ENCODE data around the gene SLC45A2.
"Not testable (repeated sequence)": the region's sequence is repeated elsewhere in the genome, so short reads cannot be mapped to it uniquely, and the experiment has no call there.

SLC45A2 gene

GRCh38 chr5:33984671-33985124 is at the start of gene SLC45A2:
Gene SLC45A2, minus strand, starts transcription at chr5:33984693. Its CDS starts 110 bp downstream, at chr5:33984583.
- no peak for DNase-seq

GRCh38 chr5:34031966-34032365 is 47.5 kb upstream of the SLC45A2 start:
- DNase-seq: no peak

GRCh38 chr5:34031117-34031516 is 46.6 kb upstream of the SLC45A2 start:
- DNase-seq: no peak

GRCh38 chr5:34030585-34030984 is 46.1 kb upstream of the SLC45A2 start:
- DNase-seq: not testable (repeated sequence)

GRCh38 chr5:34030048-34030447 is 45.6 kb upstream of the SLC45A2 start:
- DNase-seq: no peak

- DNase-seq: no peak
These were observed 43.9 kb upstream of the SLC45A2 start for GRCh38 chr5:34028349-34028748.

- no peak for DNase-seq
These were observed 41.7 kb upstream of the SLC45A2 start for GRCh38 chr5:34026089-34026761.

- no peak for DNase-seq
These were observed 37.7 kb upstream of the SLC45A2 start for GRCh38 chr5:34022121-34022705.

GRCh38 chr5:34021334-34021733 is 36.8 kb upstream of the SLC45A2 start:
- DNase-seq: no peak

- no peak for DNase-seq
These were observed 36.2 kb upstream of the SLC45A2 start for GRCh38 chr5:34020726-34021125.

GRCh38 chr5:34017254-34017653 is 32.8 kb upstream of the SLC45A2 start:
- DNase-seq: no peak

- DNase-seq: no peak
These were observed 32.3 kb upstream of the SLC45A2 start for GRCh38 chr5:34016750-34017149.

GRCh38 chr5:34016222-34016621 is 31.7 kb upstream of the SLC45A2 start:
- no peak for DNase-seq

GRCh38 chr5:34015120-34015822 is 30.8 kb upstream of the SLC45A2 start:
- no peak for DNase-seq

GRCh38 chr5:34014626-34015025 is 30.1 kb upstream of the SLC45A2 start:
- DNase-seq: no peak

GRCh38 chr5:34013547-34013946 is 29.1 kb upstream of the SLC45A2 start:
- DNase-seq: no peak

- no peak for DNase-seq
These were observed 28.3 kb upstream of the SLC45A2 start for GRCh38 chr5:34012791-34013190.

GRCh38 chr5:34011536-34011935 is 27.0 kb upstream of the SLC45A2 start:
- no peak for DNase-seq

- DNase-seq: not testable (repeated sequence)
These were observed 25.7 kb upstream of the SLC45A2 start for GRCh38 chr5:34010146-34010545.

GRCh38 chr5:34009610-34010009 is 25.1 kb upstream of the SLC45A2 start:
- no peak for DNase-seq

- DNase-seq: peak; percentile 49
These were observed 24.3 kb upstream of the SLC45A2 start for GRCh38 chr5:34008802-34009201.

- DNase-seq: peak; percentile 95
These were observed 23.4 kb upstream of the SLC45A2 start, which contains the start of gene AMACR for GRCh38 chr5:34007621-34008600. Gene AMACR, minus strand, starts transcription at chr5:34008050. Its CDS starts 31 bp downstream, at chr5:34008019.

- DNase-seq: peak; percentile 60
These were observed 22.7 kb upstream of the SLC45A2 start for GRCh38 chr5:34007201-34007620.

Measured in NCI-H510A treated with DMSO at 0.1 percent for 48 hours (cell line).